ENCODE results near the gene ALPP.
"Not testable (repeated sequence)": the region's sequence is repeated elsewhere in the genome, so short reads cannot be mapped to it uniquely, and the experiment has no call there.

ALPP gene

GRCh38 chr2:232348936-232349335, 29.6 kb upstream of the ALPP start:
- Histone ChIP-seq H3K4me1 (no peaks in the 10 kb centered on the region), H3K27me3 (ENCODE audit: low read depth) (peaks cover 10% of the 10 kb centered on the region), H3K36me3 (replicated peaks) (no peaks in the 10 kb centered on the region), H3K9me3 (no peaks in the 10 kb centered on the region; the same call in 1 of the 2 replicates), H3K4me3 (no peak overlapping the region)
- in situ Hi-C loops (cut with MboI; ENCODE audit: low sequenced_read_pairs): no loop called here
- no peak for DNase-seq (ENCODE audit: low spot score in 2 of 2)

GRCh38 chr2:232349546-232349945, 29.0 kb upstream of the ALPP start:
- in situ Hi-C loops (cut with MboI; ENCODE audit: low sequenced_read_pairs): no loop called here
- no peak for DNase-seq (ENCODE audit: low spot score in 2 of 2)
- H3K36me3 ChIP-seq (replicated peaks): no peaks in the 10 kb centered on the region
- no peak overlapping the region for H3K4me3 ChIP-seq
- no peaks in the 10 kb centered on the region for H3K4me1 ChIP-seq
- H3K27me3 ChIP-seq (ENCODE audit: low read depth): peaks cover 10% of the 10 kb centered on the region
- H3K9me3 ChIP-seq: no peaks in the 10 kb centered on the region; the same call in 1 of the 2 replicates

- DNase-seq (ENCODE audit: low spot score in 2 of 2): no peak
- in situ Hi-C loops (cut with MboI; ENCODE audit: low sequenced_read_pairs): no loop called here
- peaks cover 10% of the 10 kb centered on the region for H3K27me3 ChIP-seq (ENCODE audit: low read depth)
- H3K36me3 ChIP-seq (replicated peaks): no peaks in the 10 kb centered on the region
- peaks cover 2% of the 10 kb centered on the region; the same call in 1 of the 2 replicates for H3K9me3 ChIP-seq
- no peaks in the 10 kb centered on the region for H3K4me1 ChIP-seq
- no peak overlapping the region for H3K4me3 ChIP-seq
These were observed 28.5 kb upstream of the ALPP start for GRCh38 chr2:232349946-232350635.

GRCh38 chr2:232350804-232351685, 27.5 kb upstream of the ALPP start:
- Histone ChIP-seq H3K27me3 (ENCODE audit: low read depth) (peaks cover 10% of the 10 kb centered on the region), H3K4me3 (no peak overlapping the region), H3K36me3 (replicated peaks) (no peaks in the 10 kb centered on the region), H3K9me3 (peaks cover 2% of the 10 kb centered on the region; the same call in 1 of the 2 replicates), H3K4me1 (no peaks in the 10 kb centered on the region)
- no peak for DNase-seq (ENCODE audit: low spot score in 2 of 2)
- in situ Hi-C loops (cut with MboI; ENCODE audit: low sequenced_read_pairs): no loop called here

GRCh38 chr2:232351686-232352510, 26.7 kb upstream of the ALPP start:
- no peak overlapping the region for H3K4me3 ChIP-seq
- no peak for DNase-seq (ENCODE audit: low spot score in 2 of 2)
- H3K36me3 ChIP-seq (replicated peaks): no peaks in the 10 kb centered on the region
- peaks cover 2% of the 10 kb centered on the region; the same call in 1 of the 2 replicates for H3K9me3 ChIP-seq
- H3K4me1 ChIP-seq: no peaks in the 10 kb centered on the region
- H3K27me3 ChIP-seq (ENCODE audit: low read depth): peaks cover 10% of the 10 kb centered on the region
- in situ Hi-C loops (cut with MboI; ENCODE audit: low sequenced_read_pairs): no loop called here

- in situ Hi-C loops (cut with MboI; ENCODE audit: low sequenced_read_pairs): no loop called here
- no peaks in the 10 kb centered on the region for H3K4me1 ChIP-seq
- peaks cover 2% of the 10 kb centered on the region; the same call in 1 of the 2 replicates for H3K9me3 ChIP-seq
- no peak for DNase-seq (ENCODE audit: low spot score in 2 of 2)
- no peaks in the 10 kb centered on the region for H3K36me3 ChIP-seq (replicated peaks)
- H3K4me3 ChIP-seq: no peak overlapping the region
- H3K27me3 ChIP-seq (ENCODE audit: low read depth): peaks cover 10% of the 10 kb centered on the region
These were observed 25.9 kb upstream of the ALPP start for GRCh38 chr2:232352511-232353091.

- peaks cover 2% of the 10 kb centered on the region; the same call in 1 of the 2 replicates for H3K9me3 ChIP-seq
- H3K27me3 ChIP-seq (ENCODE audit: low read depth): peaks cover 10% of the 10 kb centered on the region
- in situ Hi-C loops (cut with MboI; ENCODE audit: low sequenced_read_pairs): no loop called here
- H3K4me3 ChIP-seq: no peak overlapping the region
- no peaks in the 10 kb centered on the region for H3K36me3 ChIP-seq (replicated peaks)
- DNase-seq (ENCODE audit: low spot score in 2 of 2): no peak
- H3K4me1 ChIP-seq: no peaks in the 10 kb centered on the region
These were observed 25.5 kb upstream of the ALPP start for GRCh38 chr2:232353096-232353495.

- Histone ChIP-seq H3K36me3 (replicated peaks) (no peaks in the 10 kb centered on the region), H3K9me3 (peaks cover 2% of the 10 kb centered on the region; the same call in 1 of the 2 replicates), H3K4me3 (no peak overlapping the region), H3K27me3 (ENCODE audit: low read depth) (peaks cover 10% of the 10 kb centered on the region), H3K4me1 (no peaks in the 10 kb centered on the region)
- DNase-seq (ENCODE audit: low spot score in 2 of 2): no peak
- in situ Hi-C loops (cut with MboI; ENCODE audit: low sequenced_read_pairs): no loop called here
These were observed 24.9 kb upstream of the ALPP start for GRCh38 chr2:232353660-232354059.

- in situ Hi-C loops (cut with MboI; ENCODE audit: low sequenced_read_pairs): no loop called here
- H3K36me3 ChIP-seq (replicated peaks): no peaks in the 10 kb centered on the region
- no peak overlapping the region for H3K4me3 ChIP-seq
- H3K4me1 ChIP-seq: no peaks in the 10 kb centered on the region
- DNase-seq (ENCODE audit: low spot score in 2 of 2): no peak
- peaks cover 2% of the 10 kb centered on the region; the same call in 1 of the 2 replicates for H3K9me3 ChIP-seq
- peaks cover 10% of the 10 kb centered on the region for H3K27me3 ChIP-seq (ENCODE audit: low read depth)
These were observed 24.5 kb upstream of the ALPP start for GRCh38 chr2:232354069-232354468.

- H3K4me1 ChIP-seq: no peaks in the 10 kb centered on the region
- no peak overlapping the region for H3K4me3 ChIP-seq
- in situ Hi-C loops (cut with MboI; ENCODE audit: low sequenced_read_pairs): no loop called here
- no peaks in the 10 kb centered on the region for H3K27me3 ChIP-seq (ENCODE audit: low read depth)
- no peaks in the 10 kb centered on the region for H3K36me3 ChIP-seq (replicated peaks)
- no peaks in the 10 kb centered on the region for H3K9me3 ChIP-seq
- no peak for DNase-seq (ENCODE audit: low spot score in 2 of 2)
These were observed 16.9 kb upstream of the ALPP start for GRCh38 chr2:232361646-232362045.

GRCh38 chr2:232362174-232362900, 16.2 kb upstream of the ALPP start:
- Histone ChIP-seq H3K36me3 (replicated peaks) (no peaks in the 10 kb centered on the region), H3K4me1 (no peaks in the 10 kb centered on the region), H3K9me3 (no peaks in the 10 kb centered on the region), H3K27me3 (ENCODE audit: low read depth) (no peaks in the 10 kb centered on the region), H3K4me3 (no peak overlapping the region)
- DNase-seq (ENCODE audit: low spot score in 2 of 2): no peak
- in situ Hi-C loops (cut with MboI; ENCODE audit: low sequenced_read_pairs): no loop called here

- DNase-seq (ENCODE audit: low spot score in 2 of 2); in situ Hi-C loops (cut with MboI; ENCODE audit: low sequenced_read_pairs); H3K4me3 ChIP-seq: not testable (repeated sequence)
These were observed 15.3 kb upstream of the ALPP start for GRCh38 chr2:232363064-232363783.

More at GRCh38 chr2:232363064-232363783, 15.3 kb upstream of the ALPP start:
- H3K27me3 ChIP-seq (ENCODE audit: low read depth); H3K36me3 ChIP-seq (replicated peaks); H3K4me1 ChIP-seq; H3K9me3 ChIP-seq: not testable (repeated sequence)
